PC-9 (cell line): ENCODE results near the gene IL32. TPM values are rescaled to one million over a fixed set of nuclear protein-coding genes. Genes with fewer than 3 reads are reported as not detected.
"Not testable (repeated sequence)": the region's sequence is repeated elsewhere in the genome, so short reads cannot be mapped to it uniquely, and the experiment has no call there.

ENCODE experiments used
- BruUV-seq: library from RNA; stranded (reverse); fragments of 400-500 nt; replicated peaks from 2 replicates; lab custom pipeline; 2021; lab: Mats Ljungman, UMichigan
- CTCF ChIA-PET: fragments of 300-600 bp; sonication (Branson Sonifier 250); formaldehyde crosslinking; loops from one replicate; lab custom pipeline; 2022; ENCODE audit warnings: antibody characterized with exemption; lab: Charles Lee
- POLR2A ChIA-PET: fragments of 300-600 bp; sonication (Branson Sonifier 250); formaldehyde crosslinking; loops from one replicate; lab custom pipeline; 2022; ENCODE audit warnings: antibody characterized with exemption; ENCODE audit not compliant: unreplicated experiment; lab: Charles Lee
- DNase-seq, 2 experiments: peaks; one replicate each; pipeline versions ENCODE4 v3.0.0 to v3.0.0-alpha.2; 2015 to 2022; ENCODE audit warnings: mixed read lengths in 1 of 2
- H2AFZ ChIP-seq: fragments of 200-600 bp; sonication (generic); 2 replicates; pipeline ENCODE4 v1.8.1; 2017; ENCODE audit warnings: antibody characterized with exemption
- H3F3A ChIP-seq: fragments of 200-600 bp; sonication (generic); 2 replicates; pipeline ENCODE4 v1.8.1; 2017; ENCODE audit warnings: antibody characterized with exemption, mild to moderate bottlenecking, low read depth; ENCODE audit not compliant: insufficient read depth
- H3K27ac ChIP-seq: fragments of 200-600 bp; sonication (generic); 2 replicates; pipeline ENCODE4 v1.6.1; 2016; ENCODE audit warnings: mixed run types
- H3K27me3 ChIP-seq: fragments of 200-600 bp; sonication (generic); 2 replicates; pipeline ENCODE4 v1.6.1; 2016; ENCODE audit warnings: low read depth, mixed run types; ENCODE audit not compliant: insufficient read depth
- H3K36me3 ChIP-seq: fragments of 200-600 bp; sonication (generic); 2 replicates; pipeline ENCODE4 v1.6.1; 2016; ENCODE audit warnings: low read depth, mixed run types
- H3K4me1 ChIP-seq: fragments of 200-600 bp; sonication (generic); replicated peaks from 2 replicates; pipeline ENCODE4 v1.6.1; 2016; ENCODE audit warnings: mixed run types; ENCODE audit not compliant: insufficient read depth
- H3K4me2 ChIP-seq: fragments of 200-600 bp; sonication (generic); 2 replicates; pipeline ENCODE4 v1.6.1; 2017; ENCODE audit warnings: mixed run types
- H3K4me3 ChIP-seq: fragments of 200-600 bp; sonication (generic); 2 replicates; pipeline ENCODE4 v1.6.1; 2016; ENCODE audit warnings: mixed run types
- H3K79me2 ChIP-seq: fragments of 200-600 bp; sonication (generic); 2 replicates; pipeline ENCODE4 v1.6.1; 2017; ENCODE audit warnings: low read depth, mixed run types
- H3K9me2 ChIP-seq: fragments of 200-600 bp; sonication (generic); 2 replicates; pipeline ENCODE4 v1.8.1; 2017; ENCODE audit warnings: mild to moderate bottlenecking; ENCODE audit not compliant: insufficient read depth
- H3K9me3 ChIP-seq: fragments of 200-600 bp; sonication (generic); 2 replicates; pipeline ENCODE4 v1.8.1; 2016; ENCODE audit warnings: low read depth; ENCODE audit not compliant: insufficient read depth
- H4K20me1 ChIP-seq: fragments of 200-600 bp; sonication (generic); 2 replicates; pipeline ENCODE4 v1.8.1; 2017; ENCODE audit not compliant: insufficient read depth
- EZH2 ChIP-seq: fragments of 200-600 bp; sonication (generic); IDR thresholded peaks from 2 replicates; pipeline ENCODE4 v1.8.0; 2017; ENCODE audit warnings: antibody characterized with exemption, low read depth
- intact Hi-C: fragments of 100-400 bp; cut with micrococcal nuclease; formaldehyde crosslinking; loops from one replicate; pipeline ENCODE4 v1.10.0; 2022; ENCODE audit not compliant: unreplicated experiment
- total RNA-seq: library from RNA; stranded (reverse); gene quantifications from 2 replicates; pipeline ENCODE4 v1.2.3, GENCODE V29; 2021
- TF ChIP-seq, protein P1 (sequence below): fragments of 200-600 bp; sonication (generic); conservative IDR thresholded peaks from 2 replicates; pipeline ENCODE4 v1.6.1; 2017; ENCODE audit warnings: mixed run types, antibody characterized with exemption, mild to moderate bottlenecking, moderate library complexity

IL32 gene
- total RNA-seq, 1 experiment from 2014 or later: 2.2 TPM

DNA sequence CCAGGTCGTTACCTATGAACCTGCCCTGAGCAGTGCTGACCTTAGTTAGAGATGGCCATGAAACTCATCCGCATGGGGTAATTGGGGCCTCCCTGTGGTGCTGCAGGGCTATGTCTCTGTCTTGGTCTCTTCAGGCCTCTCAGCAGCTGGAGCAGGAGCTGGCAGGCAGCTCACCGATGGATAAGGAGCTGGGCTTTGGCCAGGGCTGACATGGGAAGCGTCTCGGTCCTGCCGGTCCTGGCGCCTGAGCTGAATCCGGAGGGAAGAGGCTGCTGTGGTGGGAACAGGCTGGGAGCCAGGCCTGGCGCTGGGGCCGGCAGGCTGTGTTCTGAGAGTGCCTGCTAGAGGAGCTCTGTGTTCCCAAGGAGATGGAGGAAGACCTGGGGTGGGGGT, 10.1 kb downstream of the IL32 start:
- no peak for TF ChIP-seq EZH2
- TF ChIP-seq, protein P1, sequence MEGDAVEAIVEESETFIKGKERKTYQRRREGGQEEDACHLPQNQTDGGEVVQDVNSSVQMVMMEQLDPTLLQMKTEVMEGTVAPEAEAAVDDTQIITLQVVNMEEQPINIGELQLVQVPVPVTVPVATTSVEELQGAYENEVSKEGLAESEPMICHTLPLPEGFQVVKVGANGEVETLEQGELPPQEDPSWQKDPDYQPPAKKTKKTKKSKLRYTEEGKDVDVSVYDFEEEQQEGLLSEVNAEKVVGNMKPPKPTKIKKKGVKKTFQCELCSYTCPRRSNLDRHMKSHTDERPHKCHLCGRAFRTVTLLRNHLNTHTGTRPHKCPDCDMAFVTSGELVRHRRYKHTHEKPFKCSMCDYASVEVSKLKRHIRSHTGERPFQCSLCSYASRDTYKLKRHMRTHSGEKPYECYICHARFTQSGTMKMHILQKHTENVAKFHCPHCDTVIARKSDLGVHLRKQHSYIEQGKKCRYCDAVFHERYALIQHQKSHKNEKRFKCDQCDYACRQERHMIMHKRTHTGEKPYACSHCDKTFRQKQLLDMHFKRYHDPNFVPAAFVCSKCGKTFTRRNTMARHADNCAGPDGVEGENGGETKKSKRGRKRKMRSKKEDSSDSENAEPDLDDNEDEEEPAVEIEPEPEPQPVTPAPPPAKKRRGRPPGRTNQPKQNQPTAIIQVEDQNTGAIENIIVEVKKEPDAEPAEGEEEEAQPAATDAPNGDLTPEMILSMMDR: no peak
- no peaks in the 10 kb centered on the region for H3K9me3 ChIP-seq
- H3K27me3 ChIP-seq: peaks cover 15% of the 10 kb centered on the region
- ChIA-PET POLR2A (no interaction called here), CTCF (no interaction called here)
- no peak overlapping the region for H3K4me3 ChIP-seq
- H3K9me2 ChIP-seq: no peaks in the 10 kb centered on the region
- no peak overlapping the region for H2AFZ ChIP-seq
- H3K27ac ChIP-seq: no peak overlapping the region
- 0 out of 2 replicates have a peak, but pooled peaks cover 6% of the 10 kb centered on the region for H3F3A ChIP-seq
- no peak for DNase-seq
- no peaks in the 10 kb centered on the region for H3K79me2 ChIP-seq
- H3K36me3 ChIP-seq: no peaks in the 10 kb centered on the region
- intact Hi-C loops: no loop called here
- no TSS peak for BruUV-seq
- H4K20me1 ChIP-seq: no peaks in the 10 kb centered on the region
- no peak overlapping the region for H3K4me2 ChIP-seq
- H3K4me1 ChIP-seq: peaks cover 15% of the 10 kb centered on the region

DNA sequence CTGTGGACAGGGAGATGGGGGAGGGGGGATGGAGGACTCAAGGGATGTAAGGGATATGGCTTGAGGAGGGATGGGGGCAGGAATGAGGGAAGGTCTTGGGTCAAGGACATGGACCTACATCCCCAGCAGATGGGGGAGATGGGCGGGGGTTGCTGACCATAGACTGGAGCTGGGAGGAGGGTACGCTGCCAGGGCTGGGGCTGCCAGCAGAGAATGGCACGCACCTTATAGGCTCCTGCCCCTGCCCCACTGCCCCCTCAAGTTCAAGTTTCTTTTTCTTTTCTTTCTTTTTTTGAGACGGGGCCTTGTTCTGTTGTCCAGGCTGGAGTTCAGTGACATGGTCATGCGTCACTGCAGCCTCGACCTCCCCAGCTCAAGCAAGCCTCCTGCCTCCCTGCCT, 10.5 kb downstream of the IL32 start:
- H3F3A ChIP-seq, H3K36me3 ChIP-seq, H3K9me3 ChIP-seq, DNase-seq, H3K4me3 ChIP-seq, H2AFZ ChIP-seq, H3K27ac ChIP-seq, H3K9me2 ChIP-seq, BruUV-seq, H3K4me2 ChIP-seq, H3K79me2 ChIP-seq, H4K20me1 ChIP-seq, POLR2A ChIA-PET, intact Hi-C loops: not testable (repeated sequence)
- Histone ChIP-seq H3K27me3 (peaks cover 19% of the 10 kb centered on the region), H3K4me1 (peaks cover 15% of the 10 kb centered on the region)
- CTCF ChIA-PET: interaction anchor here (0.6 kb wide), 1 partner anchor 123 kb away, joined by 6 read pairs; no protein-coding TSS in a partner anchor

DNA sequence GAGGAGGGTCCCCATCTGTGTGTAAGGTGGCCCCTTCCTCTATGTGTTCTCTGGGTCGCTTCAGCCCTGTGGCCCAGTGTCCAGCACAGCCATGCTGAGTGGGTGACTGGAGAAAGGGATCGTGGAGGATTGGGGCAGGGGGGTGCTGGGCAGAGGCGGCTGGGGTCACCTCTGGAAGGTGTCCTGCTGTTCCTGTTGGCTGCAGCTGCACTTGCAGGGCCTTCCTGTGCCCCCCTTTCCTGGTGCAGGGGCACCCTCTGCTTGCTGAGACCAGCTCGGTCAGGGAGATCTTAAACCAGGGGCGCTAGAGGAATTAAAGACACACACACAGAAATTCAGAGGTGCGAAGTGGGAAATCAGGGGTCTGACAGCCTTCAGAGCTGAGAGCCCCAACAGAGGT, 11.1 kb downstream of the IL32 start:
- Histone ChIP-seq H3K4me1 (peaks cover 15% of the 10 kb centered on the region), H2AFZ (no peak overlapping the region), H3K27me3 (peaks cover 24% of the 10 kb centered on the region), H3K4me3 (no peak overlapping the region), H3K4me2 (no peak overlapping the region), H3K79me2 (no peaks in the 10 kb centered on the region), H3K36me3 (no peaks in the 10 kb centered on the region), H4K20me1 (no peaks in the 10 kb centered on the region), H3K9me3 (no peaks in the 10 kb centered on the region), H3K27ac (no peak overlapping the region), H3F3A (0 out of 2 replicates have a peak, but pooled peaks cover 6% of the 10 kb centered on the region), H3K9me2 (no peaks in the 10 kb centered on the region)
- TF ChIP-seq, protein P1: no peak
- no peak for TF ChIP-seq EZH2
- no peak for DNase-seq
- CTCF ChIA-PET: interaction anchor here (0.6 kb wide), 1 partner anchor 124 kb away, joined by 6 read pairs; no protein-coding TSS in a partner anchor
- intact Hi-C loops: no loop called here
- POLR2A ChIA-PET: no interaction called here
- no TSS peak for BruUV-seq

DNA sequence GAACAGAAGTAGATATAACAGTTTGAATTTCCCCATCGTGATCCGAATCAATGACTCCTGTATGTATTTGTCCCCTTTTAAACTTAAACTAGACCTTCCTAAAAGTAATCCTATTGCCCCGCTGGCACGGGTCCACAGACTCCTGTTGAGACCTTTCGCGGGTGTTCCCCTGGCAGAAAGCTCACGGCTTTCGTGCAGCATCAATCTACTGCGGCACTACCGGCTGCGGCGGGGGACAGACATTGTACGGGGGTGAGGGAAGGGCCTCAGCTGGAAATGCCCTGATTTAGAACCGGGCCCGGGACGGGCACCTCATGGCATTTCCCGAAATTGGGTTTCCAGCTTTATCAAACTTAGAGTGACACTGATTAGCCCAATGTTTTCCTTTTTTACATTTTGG, 14.6 kb downstream of the IL32 start:
- Histone ChIP-seq H3K79me2 (no peaks in the 10 kb centered on the region), H4K20me1 (no peaks in the 10 kb centered on the region), H3K4me2 (no peak overlapping the region), H3F3A (0 out of 2 replicates have a peak, but pooled peaks cover 6% of the 10 kb centered on the region), H3K4me3 (no peak overlapping the region), H2AFZ (no peak overlapping the region), H3K4me1 (peaks cover 15% of the 10 kb centered on the region), H3K9me3 (no peaks in the 10 kb centered on the region), H3K36me3 (no peaks in the 10 kb centered on the region), H3K9me2 (no peaks in the 10 kb centered on the region), H3K27ac (no peak overlapping the region), H3K27me3 (peaks cover 24% of the 10 kb centered on the region)
- intact Hi-C loops: no loop called here
- ChIA-PET POLR2A (no interaction called here), CTCF (interaction anchor here (0.6 kb wide), 1 partner anchor 60 kb away, joined by 3 read pairs; no protein-coding TSS in a partner anchor)
- BruUV-seq: no TSS peak
- TF ChIP-seq EZH2: no peak
- TF ChIP-seq, protein P1: no peak
- DNase-seq: no peak

DNA sequence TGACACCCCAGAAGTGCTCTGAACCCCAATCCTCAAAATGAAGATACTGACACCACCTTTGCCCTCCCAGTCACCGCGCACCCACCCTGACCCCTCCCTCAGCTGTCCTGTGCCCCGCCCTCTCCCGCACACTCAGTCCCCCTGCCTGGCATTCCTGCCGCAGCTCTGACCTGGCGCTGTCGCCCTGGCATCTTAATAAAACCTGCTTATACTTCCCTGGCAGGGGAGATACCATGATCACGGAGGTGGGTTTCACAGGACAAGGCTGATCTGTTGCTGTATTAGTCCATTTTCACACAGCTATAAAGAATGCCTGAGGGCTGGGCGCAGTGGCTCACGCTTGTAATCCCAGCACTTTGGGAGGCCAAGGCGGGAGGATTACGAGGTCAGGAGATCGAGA, 16.5 kb downstream of the IL32 start:
- H3F3A ChIP-seq, DNase-seq, H4K20me1 ChIP-seq, H3K9me2 ChIP-seq, CTCF ChIA-PET, H2AFZ ChIP-seq, H3K36me3 ChIP-seq, H3K4me2 ChIP-seq, H3K9me3 ChIP-seq, BruUV-seq, H3K4me3 ChIP-seq, POLR2A ChIA-PET, H3K79me2 ChIP-seq, intact Hi-C loops, H3K27ac ChIP-seq: not testable (repeated sequence)
- H3K27me3 ChIP-seq: peaks cover 24% of the 10 kb centered on the region
- peaks cover 15% of the 10 kb centered on the region for H3K4me1 ChIP-seq
